RWPE2 (cell line): ENCODE results near the gene CDON.

Experiments used
- ATAC-seq: fragments of 200-7000 bp; cut with Tn5 transposase; 3 replicates; pipeline ENCODE4 v1.9.1; 2021; ENCODE audit warnings: low read depth
- DNase-seq: peaks from one replicate; pipeline ENCODE4 v3.0.0-alpha.2; 2020; ENCODE audit warnings: low spot score
- H3K27ac ChIP-seq: fragments of 450-650 bp; 2 replicates; pipeline ENCODE4 v1.5.1; 2017; ENCODE audit warnings: mild to moderate bottlenecking; ENCODE audit not compliant: poor library complexity, severe bottlenecking
- H3K27me3 ChIP-seq: fragments of 250-450 bp; sonication (Bioruptor Pico); 2 replicates; pipeline ENCODE4 v1.5.1; 2021; ENCODE audit warnings: mild to moderate bottlenecking, moderate library complexity; ENCODE audit not compliant: insufficient read depth, poor library complexity, severe bottlenecking
- H3K36me3 ChIP-seq: fragments of 250-450 bp; sonication (Bioruptor Pico); 2 replicates; pipeline ENCODE4 v1.5.1; 2020; ENCODE audit warnings: low read depth, mild to moderate bottlenecking, moderate library complexity
- H3K4me1 ChIP-seq: fragments of 250-450 bp; sonication (Bioruptor Pico); 2 replicates; pipeline ENCODE4 v1.5.1; 2021; ENCODE audit warnings: mild to moderate bottlenecking, moderate library complexity; ENCODE audit not compliant: insufficient read depth, poor library complexity, severe bottlenecking
- H3K4me3 ChIP-seq: fragments of 250-450 bp; sonication (Bioruptor Pico); 2 replicates; pipeline ENCODE4 v1.5.1; 2021; ENCODE audit warnings: mild to moderate bottlenecking, moderate library complexity; ENCODE audit not compliant: severe bottlenecking
- H3K9me3 ChIP-seq: fragments of 250-450 bp; sonication (Bioruptor Pico); 2 replicates; pipeline ENCODE4 v1.5.1; 2021; ENCODE audit warnings: mild to moderate bottlenecking, moderate library complexity; ENCODE audit not compliant: severe bottlenecking
- TF ChIP-seq, protein P1 (sequence below): fragments of 450-650 bp; IDR thresholded peaks from one replicate; pipeline ENCODE4 v1.5.1; 2017; ENCODE audit warnings: mild to moderate bottlenecking, moderate library complexity; ENCODE audit not compliant: poor library complexity, severe bottlenecking

Gene CDON

DNA sequence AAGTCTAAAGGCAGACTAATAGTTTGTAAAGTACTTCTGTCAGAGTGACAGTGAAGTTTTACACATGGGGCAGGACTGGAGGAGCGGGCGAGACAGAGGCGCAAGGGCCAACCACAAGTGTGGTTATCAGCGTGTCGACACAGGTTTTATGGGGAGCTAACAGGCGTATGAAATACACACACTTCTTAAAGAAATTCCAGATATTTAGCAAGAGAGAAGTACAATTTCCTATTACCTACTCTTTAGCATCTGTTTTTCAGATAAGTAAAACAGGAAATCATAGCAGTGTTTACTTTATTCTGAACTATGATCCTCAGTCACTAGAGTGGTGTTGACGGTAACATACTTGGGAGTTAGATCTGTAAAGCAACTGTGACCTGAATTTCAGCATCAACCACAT lies 94.3 kb downstream of the CDON start:
- ATAC-seq (peak; percentile 97), DNase-seq (no peak)
- peaks cover 6% of the 10 kb centered on the region for H3K4me1 ChIP-seq
- peak overlapping the region; percentile 39 for H3K27ac ChIP-seq
- TF ChIP-seq, protein P1, sequence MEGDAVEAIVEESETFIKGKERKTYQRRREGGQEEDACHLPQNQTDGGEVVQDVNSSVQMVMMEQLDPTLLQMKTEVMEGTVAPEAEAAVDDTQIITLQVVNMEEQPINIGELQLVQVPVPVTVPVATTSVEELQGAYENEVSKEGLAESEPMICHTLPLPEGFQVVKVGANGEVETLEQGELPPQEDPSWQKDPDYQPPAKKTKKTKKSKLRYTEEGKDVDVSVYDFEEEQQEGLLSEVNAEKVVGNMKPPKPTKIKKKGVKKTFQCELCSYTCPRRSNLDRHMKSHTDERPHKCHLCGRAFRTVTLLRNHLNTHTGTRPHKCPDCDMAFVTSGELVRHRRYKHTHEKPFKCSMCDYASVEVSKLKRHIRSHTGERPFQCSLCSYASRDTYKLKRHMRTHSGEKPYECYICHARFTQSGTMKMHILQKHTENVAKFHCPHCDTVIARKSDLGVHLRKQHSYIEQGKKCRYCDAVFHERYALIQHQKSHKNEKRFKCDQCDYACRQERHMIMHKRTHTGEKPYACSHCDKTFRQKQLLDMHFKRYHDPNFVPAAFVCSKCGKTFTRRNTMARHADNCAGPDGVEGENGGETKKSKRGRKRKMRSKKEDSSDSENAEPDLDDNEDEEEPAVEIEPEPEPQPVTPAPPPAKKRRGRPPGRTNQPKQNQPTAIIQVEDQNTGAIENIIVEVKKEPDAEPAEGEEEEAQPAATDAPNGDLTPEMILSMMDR = no peak
- H3K9me3 ChIP-seq = no peaks in the 10 kb centered on the region
- H3K27me3 ChIP-seq = no peaks in the 10 kb centered on the region
- no peak overlapping the region for H3K4me3 ChIP-seq
- H3K36me3 ChIP-seq = no peaks in the 10 kb centered on the region

DNA sequence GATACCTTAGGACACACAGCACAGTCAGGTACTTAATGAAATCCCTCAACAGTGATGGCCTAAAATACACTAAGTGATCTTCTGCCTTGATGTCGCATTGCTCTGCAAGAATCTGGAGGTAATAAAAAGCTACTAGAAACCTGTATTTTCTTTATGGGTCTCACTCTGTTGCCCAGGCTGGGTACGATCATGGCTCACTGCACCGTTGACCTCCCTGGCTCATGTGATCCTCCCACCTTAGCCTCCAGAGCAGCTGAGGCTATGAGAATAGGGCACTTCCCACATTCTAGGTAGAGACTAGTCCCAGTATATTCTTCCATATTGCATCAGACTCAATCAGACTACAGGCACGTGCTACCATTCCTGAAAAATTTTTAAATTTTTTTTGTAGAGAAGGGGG lies 95.2 kb downstream of the CDON start:
- ATAC-seq (no peak), DNase-seq (no peak)
- TF ChIP-seq, protein P1 = no peak
- Histone ChIP-seq H3K9me3 (peaks cover under 1% of the 10 kb centered on the region), H3K4me3 (no peak overlapping the region), H3K27me3 (no peaks in the 10 kb centered on the region), H3K4me1 (peaks cover 6% of the 10 kb centered on the region), H3K36me3 (no peaks in the 10 kb centered on the region), H3K27ac (no peak overlapping the region)

DNA sequence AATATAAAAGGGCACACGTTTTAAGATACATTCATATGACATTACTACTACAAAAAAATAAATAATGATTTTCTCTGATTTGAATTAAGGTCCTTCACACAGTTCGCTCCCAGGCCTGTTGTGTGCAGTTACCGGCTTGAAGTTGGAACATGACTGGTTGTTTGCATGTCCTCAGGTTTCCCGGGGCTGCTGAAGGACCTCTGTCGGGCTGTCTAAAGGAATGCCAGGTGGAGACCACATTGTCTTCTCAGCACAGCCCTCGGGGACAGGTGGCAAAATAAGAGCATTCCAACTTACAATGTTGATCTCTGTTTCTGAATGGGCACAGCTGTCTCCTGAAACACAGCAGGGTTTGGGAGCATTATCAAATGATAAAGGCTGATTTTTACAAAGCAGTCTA lies 101.9 kb downstream of the CDON start:
- Histone ChIP-seq H3K27me3 (no peaks in the 10 kb centered on the region), H3K4me1 (no peaks in the 10 kb centered on the region), H3K36me3 (no peaks in the 10 kb centered on the region), H3K4me3 (no peak overlapping the region), H3K27ac (no peak overlapping the region), H3K9me3 (peaks cover 1% of the 10 kb centered on the region)
- TF ChIP-seq, protein P1 = no peak
- ATAC-seq = no peak
- DNase-seq = no peak

GRCh38 chr11:125959931-125960330 lies 102.7 kb downstream of the CDON start:
- Histone ChIP-seq H3K9me3 (peaks cover 1% of the 10 kb centered on the region), H3K4me3 (no peak overlapping the region), H3K27me3 (no peaks in the 10 kb centered on the region), H3K36me3 (no peaks in the 10 kb centered on the region), H3K4me1 (no peaks in the 10 kb centered on the region), H3K27ac (no peak overlapping the region)
- TF ChIP-seq, protein P1 = no peak
- ATAC-seq = no peak
- DNase-seq = no peak

DNA sequence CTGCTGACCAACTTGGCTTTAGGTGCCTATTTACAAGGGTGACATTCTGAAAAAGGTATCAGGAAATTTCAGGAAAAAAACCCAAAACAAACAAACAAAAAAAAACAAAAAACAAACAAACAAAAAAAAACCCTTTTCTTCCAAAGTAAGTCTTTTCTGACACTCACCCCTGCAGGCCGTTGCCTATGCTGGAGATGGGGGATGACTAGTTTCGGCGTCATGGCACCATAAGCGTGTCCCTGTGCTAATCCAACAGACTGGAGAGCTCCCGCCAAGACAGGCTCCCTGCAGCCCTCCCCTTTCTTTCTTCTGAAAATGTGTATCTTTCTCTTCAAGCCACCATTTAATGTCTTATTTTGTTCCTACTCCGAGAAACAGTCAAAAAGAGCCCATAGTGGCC lies 103.2 kb downstream of the CDON start:
- Histone ChIP-seq H3K27ac (no peak overlapping the region), H3K36me3 (no peaks in the 10 kb centered on the region), H3K4me1 (no peaks in the 10 kb centered on the region), H3K9me3 (peaks cover 1% of the 10 kb centered on the region), H3K27me3 (no peaks in the 10 kb centered on the region), H3K4me3 (no peak overlapping the region)
- ATAC-seq (no peak), DNase-seq (no peak)
- TF ChIP-seq, protein P1 = no peak
